ENCODE results near the gene ECE1. TPM values are rescaled to one million over a fixed set of nuclear protein-coding genes. Genes with fewer than 3 reads are reported as not detected.
"Not testable (repeated sequence)": the region's sequence is repeated elsewhere in the genome, so short reads cannot be mapped to it uniquely, and the experiment has no call there.

Gene ECE1
- total RNA-seq, 3 donors from 2014 or later, result 103 to 161 (median 149) TPM

- intact Hi-C loops (cut with DNase I, micrococcal nuclease), result no loop called here
- Histone ChIP-seq H3K36me3 (ENCODE audit: low read depth) (no peaks in the 10 kb centered on the region), H3K9me3 (no peaks in the 10 kb centered on the region), H3K4me1 (ENCODE audit: low read depth) (no peaks in the 10 kb centered on the region), H3K4me3 (peak overlapping the region; percentile 58)
- peak; percentile 54 to 75 (median 72) for DNase-seq
- TF ChIP-seq, protein P1, sequence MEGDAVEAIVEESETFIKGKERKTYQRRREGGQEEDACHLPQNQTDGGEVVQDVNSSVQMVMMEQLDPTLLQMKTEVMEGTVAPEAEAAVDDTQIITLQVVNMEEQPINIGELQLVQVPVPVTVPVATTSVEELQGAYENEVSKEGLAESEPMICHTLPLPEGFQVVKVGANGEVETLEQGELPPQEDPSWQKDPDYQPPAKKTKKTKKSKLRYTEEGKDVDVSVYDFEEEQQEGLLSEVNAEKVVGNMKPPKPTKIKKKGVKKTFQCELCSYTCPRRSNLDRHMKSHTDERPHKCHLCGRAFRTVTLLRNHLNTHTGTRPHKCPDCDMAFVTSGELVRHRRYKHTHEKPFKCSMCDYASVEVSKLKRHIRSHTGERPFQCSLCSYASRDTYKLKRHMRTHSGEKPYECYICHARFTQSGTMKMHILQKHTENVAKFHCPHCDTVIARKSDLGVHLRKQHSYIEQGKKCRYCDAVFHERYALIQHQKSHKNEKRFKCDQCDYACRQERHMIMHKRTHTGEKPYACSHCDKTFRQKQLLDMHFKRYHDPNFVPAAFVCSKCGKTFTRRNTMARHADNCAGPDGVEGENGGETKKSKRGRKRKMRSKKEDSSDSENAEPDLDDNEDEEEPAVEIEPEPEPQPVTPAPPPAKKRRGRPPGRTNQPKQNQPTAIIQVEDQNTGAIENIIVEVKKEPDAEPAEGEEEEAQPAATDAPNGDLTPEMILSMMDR (IDR thresholded peaks at IDR 0.05), result no peak
- peak; percentile 21 for ATAC-seq
Measured at GRCh38 chr1:21175670-21176581, 114.3 kb downstream of the ECE1 start.

DNA sequence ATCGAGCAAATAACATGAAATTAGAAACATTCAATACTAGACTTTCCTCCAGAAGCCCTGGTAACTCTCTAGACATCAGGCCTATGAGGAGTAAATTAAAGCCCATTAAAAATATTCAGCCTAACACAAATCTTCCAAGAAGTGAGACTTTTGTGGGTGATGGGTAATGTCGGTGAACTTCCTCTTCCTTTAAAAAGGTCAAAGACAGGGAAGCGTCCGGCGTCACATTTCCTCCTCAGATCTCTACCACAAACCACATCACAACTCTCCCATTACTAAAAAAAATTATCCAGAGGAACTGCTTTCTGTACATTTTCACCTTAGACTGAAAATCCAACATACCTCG is 115.0 kb downstream of the ECE1 start:
- DNase-seq (peak; percentile 47 to 84 (median 66)), ATAC-seq (peak; percentile 33)
- TF ChIP-seq, protein P1 (IDR thresholded peaks at IDR 0.05), result no peak
- H3K9me3 ChIP-seq, result no peaks in the 10 kb centered on the region
- H3K4me3 ChIP-seq, result peak overlapping the region; percentile 2
- intact Hi-C loops (cut with DNase I, micrococcal nuclease), result no loop called here
- no peaks in the 10 kb centered on the region for H3K4me1 ChIP-seq (ENCODE audit: low read depth)
- H3K36me3 ChIP-seq (ENCODE audit: low read depth), result no peaks in the 10 kb centered on the region

DNA sequence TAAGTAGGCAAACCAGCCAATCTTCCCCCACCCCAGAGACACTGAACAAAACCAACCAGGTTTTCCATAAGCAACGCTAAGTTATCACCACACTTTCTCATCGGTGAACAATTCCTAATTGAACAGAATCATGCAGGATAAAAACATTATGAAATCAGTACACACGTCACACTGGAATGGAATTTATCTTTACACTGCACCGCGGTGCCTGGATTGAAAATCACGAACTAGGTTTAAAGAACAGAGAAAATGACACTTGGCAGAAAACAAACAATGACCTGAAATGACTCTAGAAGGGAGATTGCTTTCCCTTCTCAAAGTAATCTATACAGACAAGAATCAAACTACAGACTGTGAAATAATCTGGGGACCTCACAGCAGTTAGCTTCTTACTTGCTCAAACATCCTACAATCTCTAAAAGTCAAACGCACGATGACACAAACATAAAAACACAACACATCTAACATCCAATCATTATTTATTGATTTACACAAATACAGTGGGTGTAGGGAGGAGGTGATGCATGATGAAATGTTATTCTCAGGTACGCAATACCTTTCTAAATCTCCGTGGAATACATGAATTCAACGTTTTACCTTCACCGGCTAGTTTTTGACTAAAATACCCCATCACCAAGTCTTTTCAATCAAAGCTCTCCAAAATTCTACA is 115.5 kb downstream of the ECE1 start:
- Histone ChIP-seq H3K36me3 (ENCODE audit: low read depth) (no peaks in the 10 kb centered on the region), H3K9me3 (no peaks in the 10 kb centered on the region), H3K4me1 (ENCODE audit: low read depth) (no peaks in the 10 kb centered on the region), H3K4me3 (peak overlapping the region; percentile 2)
- TF ChIP-seq, protein P1 (IDR thresholded peaks at IDR 0.05), result no peak
- intact Hi-C loops (cut with DNase I, micrococcal nuclease), result no loop called here
- DNase-seq (no peak), ATAC-seq (no peak)

DNA sequence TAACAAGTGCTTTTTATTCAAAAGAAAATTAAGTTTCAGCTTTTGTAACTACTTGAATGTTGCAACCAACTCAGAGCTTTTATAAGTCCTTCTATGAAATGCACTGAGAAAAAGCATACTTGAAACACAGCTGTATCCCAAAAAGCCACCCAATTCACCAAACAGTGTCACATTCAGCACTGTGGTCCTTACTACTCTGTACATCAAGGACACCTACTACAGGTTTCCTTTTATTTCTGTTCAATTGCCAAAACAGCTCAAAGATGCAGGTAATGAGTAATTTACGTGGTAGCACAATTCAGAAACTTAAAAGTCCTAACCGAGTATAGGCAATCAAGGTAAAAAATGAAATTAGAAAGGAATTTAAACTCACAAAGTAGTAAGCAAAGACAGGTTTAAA is 116.0 kb downstream of the ECE1 start:
- intact Hi-C loops (cut with DNase I, micrococcal nuclease), result no loop called here
- Histone ChIP-seq H3K36me3 (ENCODE audit: low read depth) (no peaks in the 10 kb centered on the region), H3K4me3 (no peak overlapping the region), H3K4me1 (ENCODE audit: low read depth) (no peaks in the 10 kb centered on the region), H3K9me3 (no peaks in the 10 kb centered on the region)
- TF ChIP-seq, protein P1 (IDR thresholded peaks at IDR 0.05), result no peak
- DNase-seq (no peak), ATAC-seq (no peak)

GRCh38 chr1:21173096-21173495 is 117.2 kb downstream of the ECE1 start:
- H3K4me1 ChIP-seq (ENCODE audit: low read depth); H3K9me3 ChIP-seq; H3K36me3 ChIP-seq (ENCODE audit: low read depth); H3K4me3 ChIP-seq; ATAC-seq; intact Hi-C loops (cut with DNase I, micrococcal nuclease); DNase-seq: not testable (repeated sequence)

- H3K36me3 ChIP-seq (ENCODE audit: low read depth); intact Hi-C loops (cut with DNase I, micrococcal nuclease); ATAC-seq; H3K4me1 ChIP-seq (ENCODE audit: low read depth); DNase-seq; H3K9me3 ChIP-seq; H3K4me3 ChIP-seq: not testable (repeated sequence)
Measured at GRCh38 chr1:21170837-21171236, 119.4 kb downstream of the ECE1 start.

Measured in mucosa of descending colon (tissue), 3 donors.